HCT116 (cell line): Measurements from ENCODE around the gene OGA. TPM values are rescaled to one million over a fixed set of nuclear protein-coding genes. Genes with fewer than 3 reads are reported as not detected.

Experiments
- ATAC-seq: fragments of 200-7000 bp; cut with Tn5 transposase; 2 replicates; pipeline ENCODE4 v1.9.1; 2020; ENCODE audit warnings: mild to moderate bottlenecking, moderate library complexity
- BruUV-seq: library from RNA; stranded (reverse); fragments of 400-500 nt; replicated peaks from 2 replicates; lab custom pipeline; 2021; lab: Mats Ljungman, UMichigan
- CTCF ChIA-PET: fragments of 300-600 bp; sonication (Branson Sonifier 250); formaldehyde crosslinking; loops from one replicate; lab custom pipeline; 2021; ENCODE audit warnings: antibody characterized with exemption; lab: Charles Lee
- POLR2A ChIA-PET: fragments of 300-600, 350-600 bp; sonication (Branson Sonifier 250); formaldehyde crosslinking; loops from one replicate; lab custom pipeline; 2021; ENCODE audit warnings: antibody characterized with exemption; lab: Charles Lee
- RAD21 ChIA-PET, 2 experiments: fragments of 300-600 bp; sonication (Branson Sonifier 250); formaldehyde crosslinking; loops; one replicate each; lab custom pipeline; 2023; ENCODE audit warnings: low total read pairs in 2 of 2; ENCODE audit not compliant: uncharacterized antibody in 2 of 2, unreplicated experiment in 2 of 2, low non-redundant PET in 1 of 2; lab: Charles Lee
- DNase-seq: peaks from one replicate; pipeline ENCODE4 v3.0.0-alpha.2; 2010; ENCODE audit warnings: low read depth, low spot score
- H2AFZ ChIP-seq: fragments of 200-600 bp; shearing (Covaris generic), sonication (generic); 2 replicates; pipeline ENCODE4 v1.6.1; 2017; ENCODE audit warnings: low read depth, mixed run types, mixed read lengths, antibody characterized with exemption, low read length; ENCODE audit not compliant: poor library complexity, severe bottlenecking
- H3K27ac ChIP-seq: 2 replicates; pipeline ENCODE4 v1.5.1; 2012; ENCODE audit warnings: low read depth, low read length
- H3K27me3 ChIP-seq: fragments of 200-600 bp; sonication (generic); 2 replicates; pipeline ENCODE4 v1.6.1; 2016; ENCODE audit warnings: mixed run types, low read length, mixed read lengths; ENCODE audit not compliant: insufficient read depth
- H3K36me3 ChIP-seq, 2 experiments: fragments of 200-500 bp in 1 of 2; fragments of 200-600 bp in 1 of 2; sonication (Bioruptor generic) in 1 of 2; sonication (generic) in 1 of 2; 2 replicates each; pipeline versions ENCODE4 v1.5.1 to v1.6.1; 2014 to 2016; ENCODE audit warnings: low read length in 2 of 2, inconsistent platforms in 1 of 2, mixed read lengths in 1 of 2, mixed run types in 1 of 2; ENCODE audit not compliant: insufficient read depth in 2 of 2, control insufficient read depth in 1 of 2
- H3K4me1 ChIP-seq, 2 experiments: fragments of 200-600 bp in 1 of 2; sonication (generic) in 1 of 2; 2 replicates each; pipeline versions ENCODE4 v1.5.1 to v1.6.1; 2012 to 2017; ENCODE audit warnings: low read length in 2 of 2, inconsistent platforms in 1 of 2, mild to moderate bottlenecking in 1 of 2, mixed read lengths in 1 of 2, mixed run types in 1 of 2, moderate library complexity in 1 of 2; ENCODE audit not compliant: insufficient read depth in 2 of 2, control insufficient read depth in 1 of 2
- H3K4me2 ChIP-seq: fragments of 200-600 bp; sonication (generic); 2 replicates; pipeline ENCODE4 v1.6.1; 2017; ENCODE audit warnings: mixed run types, low read length, mixed read lengths
- H3K4me3 ChIP-seq, 2 experiments: fragments of 200-600 bp in 1 of 2; sonication (generic) in 1 of 2; replicated peaks in 1 of 2; 2 replicates each; pipeline ENCODE4 v1.5.1; 2011 to 2016; ENCODE audit warnings: low read length in 2 of 2, control low read depth in 1 of 2, low read depth in 1 of 2, mild to moderate bottlenecking in 1 of 2, mixed read lengths in 1 of 2, mixed run types in 1 of 2
- H3K79me2 ChIP-seq: fragments of 200-600 bp; sonication (generic); 2 replicates; pipeline ENCODE4 v1.6.1; 2017; ENCODE audit warnings: mild to moderate bottlenecking, mixed run types, low read length, moderate library complexity, mixed read lengths; ENCODE audit not compliant: insufficient read depth
- H3K9ac ChIP-seq: fragments of 200-600 bp; sonication (generic); 2 replicates; pipeline ENCODE4 v1.6.1; 2016; ENCODE audit warnings: low read length, mixed read lengths
- H3K9me2 ChIP-seq: fragments of 200-600 bp; sonication (generic), shearing (Covaris generic); 2 replicates; pipeline ENCODE4 v1.6.1; 2017; ENCODE audit warnings: mixed run types, mild to moderate bottlenecking, moderate library complexity; ENCODE audit not compliant: insufficient read depth
- H3K9me3 ChIP-seq, 2 experiments: fragments of 200-500 bp in 1 of 2; fragments of 200-600 bp in 1 of 2; sonication (Bioruptor generic) in 1 of 2; sonication (generic) in 1 of 2; 2 replicates each; pipeline ENCODE4 v1.6.1; 2014 to 2017; ENCODE audit warnings: low read length in 2 of 2, mixed read lengths in 2 of 2, inconsistent platforms in 1 of 2, low read depth in 1 of 2, mild to moderate bottlenecking in 1 of 2, mixed run types in 1 of 2, moderate library complexity in 1 of 2; ENCODE audit not compliant: control insufficient read depth in 1 of 2, insufficient read depth in 1 of 2
- H4K20me1 ChIP-seq: fragments of 200-600 bp; sonication (generic), shearing (Covaris generic); 2 replicates; pipeline ENCODE4 v1.6.1; 2017; ENCODE audit warnings: mixed run types, mild to moderate bottlenecking, moderate library complexity; ENCODE audit not compliant: insufficient read depth
- EGR1 ChIP-seq: IDR thresholded peaks from 2 replicates; pipeline ENCODE4 v1.6.1; 2012; ENCODE audit warnings: low read depth
- EZH2 ChIP-seq: fragments of 200-600 bp; sonication (generic); IDR thresholded peaks from 2 replicates; pipeline ENCODE4 v1.6.1; 2017; ENCODE audit warnings: antibody characterized with exemption, mixed run types
- EZH2phosphoT487 ChIP-seq: fragments of 200-600 bp; IDR thresholded peaks from 2 replicates; pipeline ENCODE4 v1.6.1; 2018; ENCODE audit warnings: antibody characterized with exemption, borderline replicate concordance
- FOSL1 ChIP-seq: IDR thresholded peaks from 2 replicates; pipeline ENCODE4 v1.6.1; 2012; ENCODE audit warnings: low read depth
- JUND ChIP-seq: IDR thresholded peaks from 2 replicates; pipeline ENCODE4 v1.6.1; 2012
- POLR2A ChIP-seq: IDR thresholded peaks from 2 replicates; pipeline ENCODE4 v1.7.0; 2011; ENCODE audit warnings: borderline replicate concordance; ENCODE audit not compliant: insufficient read depth, insufficient read length; ENCODE audit errors: extremely low read depth
- POLR2AphosphoS5 ChIP-seq: IDR thresholded peaks from 2 replicates; pipeline ENCODE4 v1.6.1; 2011; ENCODE audit warnings: mild to moderate bottlenecking, low read depth, low read length, moderate library complexity
- RAD21 ChIP-seq: IDR thresholded peaks from 2 replicates; pipeline ENCODE4 v1.6.1; 2012; ENCODE audit warnings: low read depth, mild to moderate bottlenecking
- SIN3A ChIP-seq: IDR thresholded peaks from 2 replicates; pipeline ENCODE4 v1.6.1; 2012; ENCODE audit warnings: low read depth
- SP1 ChIP-seq: IDR thresholded peaks from 2 replicates; pipeline ENCODE4 v1.6.1; 2012; ENCODE audit warnings: low read depth
- SRF ChIP-seq: IDR thresholded peaks from 2 replicates; pipeline ENCODE4 v1.6.1; 2012; ENCODE audit warnings: low read depth
- TCF7L2 ChIP-seq: IDR thresholded peaks from 2 replicates; pipeline ENCODE4 v1.7.0; 2011; ENCODE audit warnings: borderline replicate concordance, inconsistent platforms; ENCODE audit not compliant: insufficient read depth, insufficient read length; ENCODE audit errors: extremely low read depth
- YY1 ChIP-seq: IDR thresholded peaks from 2 replicates; pipeline ENCODE4 v1.6.1; 2011; ENCODE audit warnings: low read length, low read depth, moderate library complexity, mild to moderate bottlenecking; ENCODE audit not compliant: insufficient replicate concordance; ENCODE audit errors: extremely low read depth
- ZFX ChIP-seq: fragments of 450-650 bp; IDR thresholded peaks from 2 replicates; pipeline ENCODE4 v1.6.1; 2017
- ZNF274 ChIP-seq: fragments of 200-500 bp; sonication (Bioruptor generic); IDR thresholded peaks from 2 replicates; pipeline ENCODE4 v1.6.1; 2014; ENCODE audit warnings: mild to moderate bottlenecking, low read depth, low read length, inconsistent platforms
- intact Hi-C: fragments of 100-400 bp; cut with micrococcal nuclease; formaldehyde crosslinking; loops from 2 replicates; pipeline ENCODE4 v1.10.0; 2022
- total RNA-seq: library from RNA; stranded (reverse); gene quantifications from one replicate; pipeline ENCODE4 v1.2.1, GENCODE V29; 2021; ENCODE audit not compliant: unreplicated experiment
- TF ChIP-seq, protein P1 (sequence below), 3 experiments: fragments of 200-600 bp in 1 of 3; sonication (generic) in 1 of 3; IDR thresholded peaks in 2 of 3; conservative IDR thresholded peaks in 1 of 3; 2 replicates each; pipeline ENCODE4 v1.5.1; 2012 to 2017; ENCODE audit warnings: low read depth in 2 of 3, low read length in 2 of 3, antibody characterized with exemption in 1 of 3, borderline replicate concordance in 1 of 3, control low read depth in 1 of 3, mild to moderate bottlenecking in 1 of 3, mixed read lengths in 1 of 3, mixed run types in 1 of 3, moderate library complexity in 1 of 3; ENCODE audit not compliant: insufficient read depth in 1 of 3
- TF ChIP-seq, protein P2 (sequence below): IDR thresholded peaks from 2 replicates; pipeline ENCODE4 v1.6.1; 2012; ENCODE audit warnings: low read depth
- TF ChIP-seq, protein P3 (sequence below): IDR thresholded peaks from 2 replicates; pipeline ENCODE4 v1.6.1; 2012
- TF ChIP-seq, protein P4 (sequence below): IDR thresholded peaks from 2 replicates; pipeline ENCODE4 v1.6.1; 2012
- TF ChIP-seq, protein P5 (sequence below): IDR thresholded peaks from 2 replicates; pipeline ENCODE4 v1.6.1; 2011; ENCODE audit warnings: mild to moderate bottlenecking, low read length, moderate library complexity; ENCODE audit not compliant: insufficient replicate concordance; ENCODE audit errors: extremely low read depth

Gene OGA
- total RNA-seq, 1 experiment from 2014 or later, result 127 TPM

DNA sequence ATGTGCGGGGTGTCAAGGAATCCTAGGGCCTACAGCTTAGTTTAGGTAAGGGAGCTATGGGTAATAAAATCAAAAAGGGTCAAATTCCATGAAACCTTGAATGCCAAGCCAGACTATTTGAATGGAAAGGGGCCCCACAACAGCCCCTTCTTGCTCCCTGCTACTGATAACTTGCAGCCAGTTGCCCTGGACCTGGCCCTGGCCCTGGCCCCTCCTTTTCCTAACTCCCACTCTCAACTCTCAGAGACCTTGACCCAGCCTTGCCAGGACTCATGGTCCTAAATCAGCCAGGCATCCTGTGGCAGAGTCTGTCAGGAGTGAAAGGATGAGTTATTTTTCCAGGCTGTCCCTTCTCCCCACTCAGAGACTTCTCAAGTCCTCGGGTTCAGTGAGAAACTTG lies 19.5 kb upstream of the OGA start:
- Histone ChIP-seq H3K27me3 (no peaks in the 10 kb centered on the region), H3K9me3 (no peaks in the 10 kb centered on the region), H2AFZ (no peak overlapping the region), H4K20me1 (no peaks in the 10 kb centered on the region), H3K4me3 (no peak overlapping the region), H3K9me2 (no peaks in the 10 kb centered on the region), H3K9ac (no peak overlapping the region), H3K4me1 (peaks cover 14 to 48% of the 10 kb centered on the region in 2 experiments), H3K36me3 (no peaks in the 10 kb centered on the region), H3K27ac (no peak overlapping the region), H3K79me2 (no peaks in the 10 kb centered on the region), H3K4me2 (no peak overlapping the region)
- ATAC-seq, result no peak
- POLR2A ChIA-PET, result no interaction called here
- RAD21 ChIA-PET, result no interaction called here
- DNase-seq, result no peak
- CTCF ChIA-PET, result interaction anchor here (0.8 to 4.0 kb wide), 7 partner anchors 9 to 624 kb away, joined by 3 to 38 read pairs (median 5); no protein-coding TSS in a partner anchor
- BruUV-seq, result no TSS peak
- intact Hi-C loops, result loop anchor here (5.0 kb wide), 1 partner anchor 220 kb away; the partner anchor contains the start of gene ARMH3
- TF ChIP-seq SP1 (no peak), ZFX (no peak), FOSL1 (no peak), TCF7L2 (no peak), SRF (no peak), RAD21 (no peak), POLR2A (no peak), POLR2AphosphoS5 (no peak), JUND (no peak), EGR1 (no peak), SIN3A (no peak), EZH2 (no peak), ZNF274 (no peak), EZH2phosphoT487 (no peak), YY1 (no peak)
- TF ChIP-seq, protein P1, sequence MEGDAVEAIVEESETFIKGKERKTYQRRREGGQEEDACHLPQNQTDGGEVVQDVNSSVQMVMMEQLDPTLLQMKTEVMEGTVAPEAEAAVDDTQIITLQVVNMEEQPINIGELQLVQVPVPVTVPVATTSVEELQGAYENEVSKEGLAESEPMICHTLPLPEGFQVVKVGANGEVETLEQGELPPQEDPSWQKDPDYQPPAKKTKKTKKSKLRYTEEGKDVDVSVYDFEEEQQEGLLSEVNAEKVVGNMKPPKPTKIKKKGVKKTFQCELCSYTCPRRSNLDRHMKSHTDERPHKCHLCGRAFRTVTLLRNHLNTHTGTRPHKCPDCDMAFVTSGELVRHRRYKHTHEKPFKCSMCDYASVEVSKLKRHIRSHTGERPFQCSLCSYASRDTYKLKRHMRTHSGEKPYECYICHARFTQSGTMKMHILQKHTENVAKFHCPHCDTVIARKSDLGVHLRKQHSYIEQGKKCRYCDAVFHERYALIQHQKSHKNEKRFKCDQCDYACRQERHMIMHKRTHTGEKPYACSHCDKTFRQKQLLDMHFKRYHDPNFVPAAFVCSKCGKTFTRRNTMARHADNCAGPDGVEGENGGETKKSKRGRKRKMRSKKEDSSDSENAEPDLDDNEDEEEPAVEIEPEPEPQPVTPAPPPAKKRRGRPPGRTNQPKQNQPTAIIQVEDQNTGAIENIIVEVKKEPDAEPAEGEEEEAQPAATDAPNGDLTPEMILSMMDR (IDR thresholded peaks at IDR 0.05 in 2 of 3, conservative IDR thresholded peaks at IDR 0.05 in 1 of 3; ENCODE audit: borderline replicate concordance in 1 of 3, insufficient read depth in 1 of 3, low read depth in 2 of 3, low read length in 2 of 3), result no peak
- TF ChIP-seq, protein P2, sequence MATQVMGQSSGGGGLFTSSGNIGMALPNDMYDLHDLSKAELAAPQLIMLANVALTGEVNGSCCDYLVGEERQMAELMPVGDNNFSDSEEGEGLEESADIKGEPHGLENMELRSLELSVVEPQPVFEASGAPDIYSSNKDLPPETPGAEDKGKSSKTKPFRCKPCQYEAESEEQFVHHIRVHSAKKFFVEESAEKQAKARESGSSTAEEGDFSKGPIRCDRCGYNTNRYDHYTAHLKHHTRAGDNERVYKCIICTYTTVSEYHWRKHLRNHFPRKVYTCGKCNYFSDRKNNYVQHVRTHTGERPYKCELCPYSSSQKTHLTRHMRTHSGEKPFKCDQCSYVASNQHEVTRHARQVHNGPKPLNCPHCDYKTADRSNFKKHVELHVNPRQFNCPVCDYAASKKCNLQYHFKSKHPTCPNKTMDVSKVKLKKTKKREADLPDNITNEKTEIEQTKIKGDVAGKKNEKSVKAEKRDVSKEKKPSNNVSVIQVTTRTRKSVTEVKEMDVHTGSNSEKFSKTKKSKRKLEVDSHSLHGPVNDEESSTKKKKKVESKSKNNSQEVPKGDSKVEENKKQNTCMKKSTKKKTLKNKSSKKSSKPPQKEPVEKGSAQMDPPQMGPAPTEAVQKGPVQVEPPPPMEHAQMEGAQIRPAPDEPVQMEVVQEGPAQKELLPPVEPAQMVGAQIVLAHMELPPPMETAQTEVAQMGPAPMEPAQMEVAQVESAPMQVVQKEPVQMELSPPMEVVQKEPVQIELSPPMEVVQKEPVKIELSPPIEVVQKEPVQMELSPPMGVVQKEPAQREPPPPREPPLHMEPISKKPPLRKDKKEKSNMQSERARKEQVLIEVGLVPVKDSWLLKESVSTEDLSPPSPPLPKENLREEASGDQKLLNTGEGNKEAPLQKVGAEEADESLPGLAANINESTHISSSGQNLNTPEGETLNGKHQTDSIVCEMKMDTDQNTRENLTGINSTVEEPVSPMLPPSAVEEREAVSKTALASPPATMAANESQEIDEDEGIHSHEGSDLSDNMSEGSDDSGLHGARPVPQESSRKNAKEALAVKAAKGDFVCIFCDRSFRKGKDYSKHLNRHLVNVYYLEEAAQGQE, result no peak
- TF ChIP-seq, protein P3, sequence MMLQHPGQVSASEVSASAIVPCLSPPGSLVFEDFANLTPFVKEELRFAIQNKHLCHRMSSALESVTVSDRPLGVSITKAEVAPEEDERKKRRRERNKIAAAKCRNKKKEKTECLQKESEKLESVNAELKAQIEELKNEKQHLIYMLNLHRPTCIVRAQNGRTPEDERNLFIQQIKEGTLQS, result no peak
- TF ChIP-seq, protein P4, sequence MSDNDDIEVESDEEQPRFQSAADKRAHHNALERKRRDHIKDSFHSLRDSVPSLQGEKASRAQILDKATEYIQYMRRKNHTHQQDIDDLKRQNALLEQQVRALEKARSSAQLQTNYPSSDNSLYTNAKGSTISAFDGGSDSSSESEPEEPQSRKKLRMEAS, result no peak
- TF ChIP-seq, protein P5, sequence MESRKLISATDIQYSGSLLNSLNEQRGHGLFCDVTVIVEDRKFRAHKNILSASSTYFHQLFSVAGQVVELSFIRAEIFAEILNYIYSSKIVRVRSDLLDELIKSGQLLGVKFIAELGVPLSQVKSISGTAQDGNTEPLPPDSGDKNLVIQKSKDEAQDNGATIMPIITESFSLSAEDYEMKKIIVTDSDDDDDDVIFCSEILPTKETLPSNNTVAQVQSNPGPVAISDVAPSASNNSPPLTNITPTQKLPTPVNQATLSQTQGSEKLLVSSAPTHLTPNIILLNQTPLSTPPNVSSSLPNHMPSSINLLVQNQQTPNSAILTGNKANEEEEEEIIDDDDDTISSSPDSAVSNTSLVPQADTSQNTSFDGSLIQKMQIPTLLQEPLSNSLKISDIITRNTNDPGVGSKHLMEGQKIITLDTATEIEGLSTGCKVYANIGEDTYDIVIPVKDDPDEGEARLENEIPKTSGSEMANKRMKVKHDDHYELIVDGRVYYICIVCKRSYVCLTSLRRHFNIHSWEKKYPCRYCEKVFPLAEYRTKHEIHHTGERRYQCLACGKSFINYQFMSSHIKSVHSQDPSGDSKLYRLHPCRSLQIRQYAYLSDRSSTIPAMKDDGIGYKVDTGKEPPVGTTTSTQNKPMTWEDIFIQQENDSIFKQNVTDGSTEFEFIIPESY, result no peak
